Fibroblast of lung (primary cell): ENCODE measurements around the gene CFAP53. TPM values are rescaled to one million over a fixed set of nuclear protein-coding genes. Genes with fewer than 3 reads are reported as not detected.

Source experiments
- DNase-seq, 2 donors: peaks; one replicate each; pipeline versions ENCODE4 v3.0.0 to v3.0.0-alpha.2; 2010; ENCODE audit warnings: low read depth in 2 of 2
- H2AFZ ChIP-seq: 2 replicates; pipeline ENCODE4 v1.5.1; 2012; ENCODE audit warnings: low read length, control low read depth, inconsistent platforms
- H3K27ac ChIP-seq: 2 replicates; pipeline ENCODE4 v1.5.1; 2011; ENCODE audit warnings: low read length, control low read depth; ENCODE audit not compliant: insufficient read depth
- H3K27me3 ChIP-seq: 2 replicates; pipeline ENCODE4 v1.5.1; 2011; ENCODE audit warnings: mild to moderate bottlenecking, low read length; ENCODE audit not compliant: control insufficient read depth, insufficient read depth
- H3K36me3 ChIP-seq: 2 replicates; pipeline ENCODE4 v1.5.1; 2011; ENCODE audit warnings: low read length; ENCODE audit not compliant: control insufficient read depth, insufficient read depth
- H3K4me1 ChIP-seq: 2 replicates; pipeline ENCODE4 v1.5.1; 2011; ENCODE audit warnings: low read length; ENCODE audit not compliant: control insufficient read depth, insufficient read depth; ENCODE audit errors: extremely low read depth
- H3K4me2 ChIP-seq: 2 replicates; pipeline ENCODE4 v1.5.1; 2011; ENCODE audit warnings: low read length, control low read depth; ENCODE audit not compliant: insufficient read depth; ENCODE audit errors: extremely low read depth
- H3K4me3 ChIP-seq, 4 experiments: fragments of 200-600 bp in 1 of 4; sonication (generic) in 1 of 4; replicated peaks in 1 of 4; 2 replicates each; pipeline ENCODE4 v1.5.1; 2011 to 2016; ENCODE audit warnings: low read length in 4 of 4, low read depth in 3 of 4, mild to moderate bottlenecking in 3 of 4, control low read depth in 2 of 4, inconsistent platforms in 1 of 4, mixed read lengths in 1 of 4; ENCODE audit not compliant: insufficient read depth in 1 of 4; ENCODE audit errors: control extremely low read depth in 1 of 4
- H3K79me2 ChIP-seq: 2 replicates; pipeline ENCODE4 v1.5.1; 2012; ENCODE audit warnings: mild to moderate bottlenecking, low read length, inconsistent platforms; ENCODE audit not compliant: control insufficient read depth, insufficient read depth
- H3K9ac ChIP-seq: 2 replicates; pipeline ENCODE4 v1.5.1; 2011; ENCODE audit warnings: mild to moderate bottlenecking, low read length, control low read depth; ENCODE audit not compliant: insufficient read depth
- H3K9me3 ChIP-seq: 2 replicates; pipeline ENCODE4 v1.5.1; 2012; ENCODE audit warnings: low read depth, low read length; ENCODE audit not compliant: control insufficient read depth, insufficient read depth
- H4K20me1 ChIP-seq: 2 replicates; pipeline ENCODE4 v1.5.1; 2011; ENCODE audit warnings: low read length; ENCODE audit not compliant: control insufficient read depth, insufficient read depth; ENCODE audit errors: extremely low read depth
- CTCF ChIP-seq, 2 donors: IDR thresholded peaks in 1 of 2; conservative IDR thresholded peaks in 1 of 2; 1 replicate in 1 of 2; 2 replicates in 1 of 2; pipeline ENCODE4 v1.5.1; 2011 to 2012; ENCODE audit warnings: low read length in 2 of 2, control low read depth in 1 of 2, inconsistent platforms in 1 of 2, low read depth in 1 of 2, mild to moderate bottlenecking in 1 of 2
- EZH2 ChIP-seq: IDR thresholded peaks from 2 replicates; pipeline ENCODE4 v1.5.1; 2012; ENCODE audit warnings: low read length, control low read depth, mild to moderate bottlenecking; ENCODE audit errors: missing control alignments
- polyA minus RNA-seq: library from RNA; depleted of rRNA, polyadenylated mRNA; stranded (reverse); fragments of >200 nt; gene quantifications from 2 replicates; pipeline ENCODE4 v1.2.3, GENCODE V29; 2011; ENCODE audit warnings: low replicate concordance
- polyA plus RNA-seq, 2 donors: library from polyadenylated mRNA; depleted of rRNA in 1 of 2; stranded (reverse) in 1 of 2; unstranded in 1 of 2; fragments of >200 nt; gene quantifications; 2 replicates each; pipeline ENCODE4 v1.2.1, GENCODE V29; 2011 to 2012; ENCODE audit warnings: missing spikeins in 1 of 2
- total RNA-seq: library from RNA; depleted of rRNA; stranded (reverse); fragments of >200 nt; gene quantifications from 2 replicates; pipeline ENCODE4 v1.2.1, GENCODE V29; 2014

CFAP53 gene
- total RNA-seq (0.99 and 1.0 TPM in 2 replicates), polyA plus RNA-seq (0.11 and 0.16 TPM in 2 replicates), polyA minus RNA-seq (not detected in 2 replicates)
- polyA plus RNA-seq (2012) = 0.12 and 0.20 TPM in 2 replicates

GRCh38 chr18:50266248-50266704 is at the start of gene CFAP53:
Gene CFAP53, minus strand, starts transcription at chr18:50266495. Its CDS starts 91 bp downstream, at chr18:50266404.
- H3K4me1 ChIP-seq = no peaks in the 10 kb centered on the region
- TF ChIP-seq EZH2 (no peak), CTCF (conservative IDR thresholded peaks at IDR 0.05 in 1 of 2, IDR thresholded peaks at IDR 0.05 in 1 of 2; ENCODE audit: low read depth in 1 of 2, low read length in 2 of 2) (no peak)
- peak within 1 kb of the TSS; percentile 63 for H3K9ac ChIP-seq

GRCh38 chr18:50315100-50315871 is 49.0 kb upstream of the CFAP53 start:
- Histone ChIP-seq H3K27ac (no peak overlapping the region), H3K27me3 (no peaks in the 10 kb centered on the region), H3K36me3 (no peaks in the 10 kb centered on the region), H3K4me3 (no peak overlapping the region), H3K9me3 (no peaks in the 10 kb centered on the region), H2AFZ (no peak overlapping the region), H4K20me1 (no peaks in the 10 kb centered on the region), H3K79me2 (no peaks in the 10 kb centered on the region), H3K4me2 (no peak overlapping the region), H3K4me1 (no peaks in the 10 kb centered on the region), H3K9ac (no peak overlapping the region)
- no peak for DNase-seq
- TF ChIP-seq CTCF (conservative IDR thresholded peaks at IDR 0.05 in 1 of 2, IDR thresholded peaks at IDR 0.05 in 1 of 2; ENCODE audit: low read depth in 1 of 2, low read length in 2 of 2) (no peak), EZH2 (no peak)

More at GRCh38 chr18:50266248-50266704, at the start of gene CFAP53:
- H3K4me2 ChIP-seq = peak within 1 kb of the TSS; percentile 77
- H3K9me3 ChIP-seq = no peaks in the 10 kb centered on the region
- H4K20me1 ChIP-seq = no peaks in the 10 kb centered on the region
- DNase-seq = peak; percentile 89 to 91
- H3K27ac ChIP-seq = peak within 1 kb of the TSS; percentile 61
- H3K36me3 ChIP-seq = peaks cover 2% of the 10 kb centered on the region
- H3K79me2 ChIP-seq = no peaks in the 10 kb centered on the region
- no peaks in the 10 kb centered on the region for H3K27me3 ChIP-seq
- H2AFZ ChIP-seq = peak within 1 kb of the TSS; percentile 91
- H3K4me3 ChIP-seq = peak within 1 kb of the TSS; percentile 66 to 78 (median 74)

GRCh38 chr18:50313873-50314460 is 47.7 kb upstream of the CFAP53 start:
- Histone ChIP-seq H3K9ac (no peak overlapping the region), H4K20me1 (no peaks in the 10 kb centered on the region), H3K4me3 (no peak overlapping the region), H3K4me1 (no peaks in the 10 kb centered on the region), H3K36me3 (no peaks in the 10 kb centered on the region), H3K27me3 (no peaks in the 10 kb centered on the region), H3K4me2 (no peak overlapping the region), H3K79me2 (no peaks in the 10 kb centered on the region), H3K9me3 (no peaks in the 10 kb centered on the region), H3K27ac (no peak overlapping the region), H2AFZ (no peak overlapping the region)
- DNase-seq = no peak
- TF ChIP-seq CTCF (conservative IDR thresholded peaks at IDR 0.05 in 1 of 2, IDR thresholded peaks at IDR 0.05 in 1 of 2; ENCODE audit: low read depth in 1 of 2, low read length in 2 of 2) (no peak), EZH2 (no peak)
